Astrocyte (in vitro differentiated cells and primary cell): ENCODE results near the gene GOLIM4. TPM values are rescaled to one million over a fixed set of nuclear protein-coding genes. Genes with fewer than 3 reads are reported as not detected.

ENCODE experiments used
- DNase-seq: peaks from one replicate; pipeline ENCODE4 v3.0.0-alpha.2; 2010; ENCODE audit warnings: low read depth
- FAIRE-seq: peaks from 2 replicates; lab custom pipeline; 2011; peaks lifted over from hg19 to GRCh38; lab: Jason Lieb, UNC
- H2AFZ ChIP-seq: 2 replicates; pipeline ENCODE4 v1.6.0; 2012; ENCODE audit warnings: low read depth, low read length, inconsistent platforms
- H3K27ac ChIP-seq: 2 replicates; pipeline ENCODE4 v1.5.1; 2011; ENCODE audit warnings: low read depth, low read length, inconsistent platforms
- H3K27me3 ChIP-seq: 2 replicates; pipeline ENCODE4 v1.6.0; 2011; ENCODE audit warnings: low read length, inconsistent platforms; ENCODE audit not compliant: insufficient read depth
- H3K36me3 ChIP-seq: 2 replicates; pipeline ENCODE4 v1.5.1; 2011; ENCODE audit warnings: low read length, inconsistent platforms; ENCODE audit not compliant: insufficient read depth
- H3K4me1 ChIP-seq: 2 replicates; pipeline ENCODE4 v1.5.1; 2011; ENCODE audit warnings: low read length, inconsistent platforms; ENCODE audit not compliant: insufficient read depth
- H3K4me2 ChIP-seq: 2 replicates; pipeline ENCODE4 v1.6.0; 2012; ENCODE audit warnings: low read length, inconsistent platforms
- H3K4me3 ChIP-seq: 2 replicates; pipeline ENCODE4 v1.5.1; 2011; ENCODE audit warnings: low read depth, mild to moderate bottlenecking, low read length, inconsistent platforms; ENCODE audit not compliant: insufficient read depth
- H3K79me2 ChIP-seq: 2 replicates; pipeline ENCODE4 v1.6.0; 2012; ENCODE audit warnings: mild to moderate bottlenecking, low read length, inconsistent platforms; ENCODE audit not compliant: insufficient read depth
- H3K9ac ChIP-seq: 2 replicates; pipeline ENCODE4 v1.6.0; 2012; ENCODE audit warnings: mild to moderate bottlenecking, low read length, inconsistent platforms
- H3K9me3 ChIP-seq: 2 replicates; pipeline ENCODE4 v1.5.1; 2012; ENCODE audit warnings: low read depth, mild to moderate bottlenecking, low read length, inconsistent platforms; ENCODE audit not compliant: insufficient read depth
- H4K20me1 ChIP-seq: 2 replicates; pipeline ENCODE4 v1.6.0; 2012; ENCODE audit warnings: low read length, inconsistent platforms; ENCODE audit not compliant: insufficient read depth
- H3K27ac Mint-ChIP-seq: one replicate; pipeline ENCODE4 v1.8.0; 2021; ENCODE audit warnings: mild to moderate bottlenecking, mixed read lengths; ENCODE audit not compliant: unreplicated experiment
- H3K27me3 Mint-ChIP-seq: one replicate; pipeline ENCODE4 v1.8.0; 2021; ENCODE audit warnings: low read depth, mixed read lengths; ENCODE audit not compliant: unreplicated experiment
- H3K36me3 Mint-ChIP-seq: one replicate; pipeline ENCODE4 v1.8.0; 2021; ENCODE audit warnings: low read depth, mixed read lengths; ENCODE audit not compliant: unreplicated experiment
- H3K4me1 Mint-ChIP-seq: one replicate; pipeline ENCODE4 v1.8.0; 2021; ENCODE audit warnings: low read depth, mixed read lengths; ENCODE audit not compliant: unreplicated experiment
- H3K4me3 Mint-ChIP-seq: one replicate; pipeline ENCODE4 v1.8.0; 2021; ENCODE audit warnings: mild to moderate bottlenecking, moderate library complexity, mixed read lengths; ENCODE audit not compliant: unreplicated experiment
- H3K9me3 Mint-ChIP-seq: one replicate; pipeline ENCODE4 v1.8.0; 2021; ENCODE audit warnings: mild to moderate bottlenecking, mixed read lengths; ENCODE audit not compliant: unreplicated experiment
- EZH2 ChIP-seq: IDR thresholded peaks from 2 replicates; pipeline ENCODE4 v1.6.1; 2012; ENCODE audit warnings: mild to moderate bottlenecking, low read length, inconsistent platforms; ENCODE audit not compliant: insufficient read depth
- total RNA-seq: library from RNA; stranded (reverse); gene quantifications from 2 replicates; pipeline ENCODE4 v1.2.1, GENCODE V29; 2021
- TF ChIP-seq, protein P1 (sequence below): IDR thresholded peaks from 2 replicates; pipeline ENCODE4 v1.5.1; 2011; ENCODE audit warnings: low read depth, mild to moderate bottlenecking, inconsistent platforms, low read length, moderate library complexity; ENCODE audit not compliant: insufficient read depth

The GOLIM4 gene
- total RNA-seq, 1 donor from 2014 or later: 51.5 TPM

DNA sequence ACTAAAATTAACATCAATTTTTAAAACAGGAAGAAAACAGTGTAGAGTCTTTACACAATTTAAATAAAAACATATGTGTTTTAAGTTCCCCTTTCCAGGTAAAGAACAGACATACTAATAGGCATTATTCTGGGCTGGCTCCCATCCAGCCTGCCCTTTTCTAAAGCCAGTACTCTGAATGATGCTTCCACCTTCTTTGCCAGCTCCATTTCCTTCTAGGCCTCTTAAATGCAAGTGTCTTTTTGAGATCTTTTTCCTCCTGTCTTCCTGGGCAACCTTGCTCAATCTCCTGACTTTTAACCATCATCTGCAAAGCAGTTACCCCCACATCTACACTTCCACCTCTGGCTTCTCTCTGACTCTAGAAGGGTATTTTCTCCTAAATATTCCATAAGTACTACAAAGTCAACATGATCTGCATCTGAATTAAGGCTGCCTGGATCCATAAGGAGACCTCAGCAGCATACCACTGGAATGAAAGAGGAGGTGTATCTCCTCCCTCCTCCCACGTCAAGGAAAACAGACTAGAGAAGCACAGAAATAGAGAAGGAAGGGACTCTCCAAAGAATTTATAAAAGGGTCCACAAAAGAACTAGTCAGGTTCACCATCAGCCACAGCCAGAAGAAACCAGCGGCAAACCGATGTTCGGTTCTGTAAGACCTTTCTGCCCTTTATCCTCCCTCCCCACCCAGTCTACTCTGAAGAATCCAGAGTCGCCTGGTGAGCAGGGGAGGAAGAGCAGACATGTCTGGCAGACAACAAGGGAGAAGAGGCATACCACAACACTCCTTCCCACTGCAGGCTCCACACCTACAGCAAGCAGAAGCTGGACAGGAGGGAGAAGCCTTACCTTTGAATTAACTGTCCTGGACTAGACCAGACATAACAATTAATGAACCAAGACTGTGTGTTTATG, 47.1 kb downstream of the GOLIM4 start:
- no peaks in the 10 kb centered on the region for H3K27me3 ChIP-seq
- Mint-ChIP-seq H3K4me1 (peaks cover 28% of the 10 kb centered on the region), H3K27ac (peak overlapping the region; percentile 48), H3K9me3 (no peaks in the 10 kb centered on the region), H3K27me3 (no peaks in the 10 kb centered on the region), H3K36me3 (no peaks in the 10 kb centered on the region), H3K4me3 (no peak overlapping the region)
- H3K9ac ChIP-seq: peak overlapping the region; percentile 45
- peaks cover 52% of the 10 kb centered on the region for H4K20me1 ChIP-seq
- no peak overlapping the region for H3K4me3 ChIP-seq
- DNase-seq (no peak), FAIRE-seq (peak; percentile 5)
- H3K4me1 ChIP-seq: peaks cover 21% of the 10 kb centered on the region
- H2AFZ ChIP-seq: no peak overlapping the region
- peak overlapping the region; percentile 44 for H3K27ac ChIP-seq
- no peak for TF ChIP-seq EZH2
- TF ChIP-seq, protein P1, sequence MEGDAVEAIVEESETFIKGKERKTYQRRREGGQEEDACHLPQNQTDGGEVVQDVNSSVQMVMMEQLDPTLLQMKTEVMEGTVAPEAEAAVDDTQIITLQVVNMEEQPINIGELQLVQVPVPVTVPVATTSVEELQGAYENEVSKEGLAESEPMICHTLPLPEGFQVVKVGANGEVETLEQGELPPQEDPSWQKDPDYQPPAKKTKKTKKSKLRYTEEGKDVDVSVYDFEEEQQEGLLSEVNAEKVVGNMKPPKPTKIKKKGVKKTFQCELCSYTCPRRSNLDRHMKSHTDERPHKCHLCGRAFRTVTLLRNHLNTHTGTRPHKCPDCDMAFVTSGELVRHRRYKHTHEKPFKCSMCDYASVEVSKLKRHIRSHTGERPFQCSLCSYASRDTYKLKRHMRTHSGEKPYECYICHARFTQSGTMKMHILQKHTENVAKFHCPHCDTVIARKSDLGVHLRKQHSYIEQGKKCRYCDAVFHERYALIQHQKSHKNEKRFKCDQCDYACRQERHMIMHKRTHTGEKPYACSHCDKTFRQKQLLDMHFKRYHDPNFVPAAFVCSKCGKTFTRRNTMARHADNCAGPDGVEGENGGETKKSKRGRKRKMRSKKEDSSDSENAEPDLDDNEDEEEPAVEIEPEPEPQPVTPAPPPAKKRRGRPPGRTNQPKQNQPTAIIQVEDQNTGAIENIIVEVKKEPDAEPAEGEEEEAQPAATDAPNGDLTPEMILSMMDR: no peak
- peak overlapping the region; percentile 27 for H3K4me2 ChIP-seq
- peaks cover 56% of the 10 kb centered on the region for H3K79me2 ChIP-seq
- no peaks in the 10 kb centered on the region for H3K9me3 ChIP-seq
- no peaks in the 10 kb centered on the region for H3K36me3 ChIP-seq

DNA sequence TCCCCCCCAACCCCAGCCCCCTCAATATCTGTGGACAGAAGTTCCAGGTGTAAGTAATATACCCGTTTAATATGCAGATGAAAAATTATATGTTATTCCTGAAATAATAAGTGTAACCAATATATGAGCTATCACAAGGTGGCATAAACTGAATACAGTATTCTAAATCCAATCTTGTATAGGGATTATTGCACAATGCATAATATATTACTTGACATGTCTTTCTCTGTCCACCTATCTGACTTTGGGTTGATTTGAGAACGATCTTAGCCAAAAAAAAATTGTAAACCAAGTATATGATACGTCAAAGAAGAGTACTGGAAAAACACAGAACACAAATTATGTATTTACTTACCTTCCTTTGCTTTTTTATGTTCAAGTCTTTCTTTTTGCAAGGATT, 47.8 kb downstream of the GOLIM4 start:
- H3K4me2 ChIP-seq: no peak overlapping the region
- no peak overlapping the region for H3K4me3 ChIP-seq
- H3K4me1 ChIP-seq: peaks cover 21% of the 10 kb centered on the region
- TF ChIP-seq, protein P1: no peak
- no peak for TF ChIP-seq EZH2
- no peak overlapping the region for H2AFZ ChIP-seq
- H3K27me3 Mint-ChIP-seq: no peaks in the 10 kb centered on the region
- no peak overlapping the region for H3K27ac Mint-ChIP-seq
- H3K79me2 ChIP-seq: peaks cover 49% of the 10 kb centered on the region
- no peaks in the 10 kb centered on the region for H3K9me3 ChIP-seq
- peaks cover 48% of the 10 kb centered on the region for H4K20me1 ChIP-seq
- no peak overlapping the region for H3K4me3 Mint-ChIP-seq
- no peak overlapping the region for H3K27ac ChIP-seq
- peaks cover 28% of the 10 kb centered on the region for H3K4me1 Mint-ChIP-seq
- no peaks in the 10 kb centered on the region for H3K36me3 Mint-ChIP-seq
- no peaks in the 10 kb centered on the region for H3K9me3 Mint-ChIP-seq
- H3K36me3 ChIP-seq: peaks cover 5% of the 10 kb centered on the region
- DNase-seq (no peak), FAIRE-seq (no peak)
- no peaks in the 10 kb centered on the region for H3K27me3 ChIP-seq
- H3K9ac ChIP-seq: no peak overlapping the region

DNA sequence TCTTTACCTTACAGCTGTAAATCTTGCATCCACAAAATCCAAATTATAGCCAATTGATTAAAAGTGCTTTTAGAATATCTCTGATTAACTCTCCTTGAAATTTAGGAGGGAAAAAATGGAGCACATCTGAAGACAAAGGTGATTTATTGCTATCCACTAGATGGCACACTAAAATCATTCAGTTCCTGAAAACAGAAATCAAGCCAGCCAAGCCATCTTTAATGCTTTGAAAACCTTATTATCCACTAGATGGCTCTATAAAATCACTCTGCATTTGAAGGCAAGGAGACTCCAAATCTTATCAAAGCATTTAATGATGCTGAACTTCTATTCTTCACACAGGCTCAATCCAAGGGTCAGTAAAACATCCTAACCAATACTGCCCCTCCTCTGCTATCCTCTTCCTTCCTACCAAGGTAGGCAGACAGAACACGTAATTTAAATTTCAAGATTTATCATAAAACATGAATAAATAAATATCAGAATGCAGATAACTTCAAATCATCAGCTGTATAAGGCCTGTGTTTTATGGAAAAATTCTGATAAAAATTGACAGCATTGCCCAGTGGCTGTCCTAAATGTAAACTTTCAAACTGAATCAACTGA, 48.4 kb downstream of the GOLIM4 start:
- Histone ChIP-seq H3K27ac (no peak overlapping the region), H3K79me2 (peaks cover 42% of the 10 kb centered on the region), H3K9me3 (no peaks in the 10 kb centered on the region), H3K4me2 (no peak overlapping the region), H3K36me3 (peaks cover 9% of the 10 kb centered on the region), H4K20me1 (peaks cover 42% of the 10 kb centered on the region), H2AFZ (no peak overlapping the region), H3K9ac (no peak overlapping the region), H3K4me3 (no peak overlapping the region), H3K27me3 (no peaks in the 10 kb centered on the region), H3K4me1 (peaks cover 21% of the 10 kb centered on the region)
- TF ChIP-seq EZH2: no peak
- TF ChIP-seq, protein P1: peak; percentile 95
- no peaks in the 10 kb centered on the region for H3K9me3 Mint-ChIP-seq
- no peak overlapping the region for H3K27ac Mint-ChIP-seq
- no peaks in the 10 kb centered on the region for H3K27me3 Mint-ChIP-seq
- DNase-seq (peak; percentile 60), FAIRE-seq (peak; percentile 87)
- H3K4me3 Mint-ChIP-seq: no peak overlapping the region
- no peaks in the 10 kb centered on the region for H3K36me3 Mint-ChIP-seq
- H3K4me1 Mint-ChIP-seq: peaks cover 28% of the 10 kb centered on the region
